Hematopoietic multipotent progenitor cell (in vitro differentiated cells): Measurements from ENCODE around the gene CEP19. TPM values are rescaled to one million over a fixed set of nuclear protein-coding genes. Genes with fewer than 3 reads are reported as not detected.
"Not testable (repeated sequence)": the region's sequence is repeated elsewhere in the genome, so short reads cannot be mapped to it uniquely, and the experiment has no call there.

Source experiments
- DNase-seq, 3 donors: peaks; one replicate each; pipeline ENCODE4 v3.0.0-alpha.2; 2011 to 2015; ENCODE audit warnings: low read depth in 2 of 3, low spot score in 2 of 3
- total RNA-seq: library from RNA; depleted of rRNA; stranded (reverse); fragments of >200 nt; gene quantifications from one replicate; pipeline ENCODE4 v1.2.3, GENCODE V29; 2012

The CEP19 gene, protein sequence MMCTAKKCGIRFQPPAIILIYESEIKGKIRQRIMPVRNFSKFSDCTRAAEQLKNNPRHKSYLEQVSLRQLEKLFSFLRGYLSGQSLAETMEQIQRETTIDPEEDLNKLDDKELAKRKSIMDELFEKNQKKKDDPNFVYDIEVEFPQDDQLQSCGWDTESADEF
- 3.0 TPM for total RNA-seq

DNA sequence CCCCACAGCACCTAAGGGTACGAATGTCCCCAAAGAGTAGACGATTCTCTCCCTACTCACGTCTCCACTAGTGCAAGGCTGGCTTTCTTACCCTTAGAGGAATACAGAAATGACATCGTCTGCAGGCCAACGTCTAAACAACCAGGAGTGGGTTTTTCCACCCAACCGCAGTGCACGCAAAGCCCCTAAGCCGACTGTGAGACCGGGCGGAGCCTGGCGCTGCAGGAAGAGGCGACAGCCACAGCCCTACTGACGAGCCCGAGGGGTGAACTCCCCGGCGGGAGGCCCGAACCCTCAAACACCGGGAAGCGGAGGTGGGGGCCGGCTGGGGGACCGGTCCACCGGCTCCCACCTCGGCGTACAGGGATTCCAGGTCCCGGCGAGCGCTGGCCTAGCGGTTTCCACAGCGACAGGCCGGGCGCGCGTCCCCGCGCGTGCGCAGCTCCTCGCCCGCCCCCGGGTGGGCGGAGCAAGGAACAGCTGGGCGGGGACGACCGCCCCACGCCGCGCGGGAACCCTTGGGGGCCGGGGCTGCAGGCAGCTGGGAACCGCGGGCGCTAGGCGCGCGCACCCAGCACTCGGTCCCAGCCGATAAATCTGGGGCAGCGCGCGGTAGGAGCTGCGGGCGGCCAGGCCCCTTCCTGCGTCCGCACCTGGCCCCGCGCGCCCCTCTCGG, at the start of gene CEP19, which contains the start of gene PIGX:
CEP19 (minus strand) TSS at position 413 of the 676 bp plus-strand sequence. CDS start 3,593 bp downstream, outside the sequence.
PIGX (plus strand) TSS at position 540 of the 676 bp plus-strand sequence.
- DNase-seq, result peak; percentile 92 to 94 (median 94)

DNA sequence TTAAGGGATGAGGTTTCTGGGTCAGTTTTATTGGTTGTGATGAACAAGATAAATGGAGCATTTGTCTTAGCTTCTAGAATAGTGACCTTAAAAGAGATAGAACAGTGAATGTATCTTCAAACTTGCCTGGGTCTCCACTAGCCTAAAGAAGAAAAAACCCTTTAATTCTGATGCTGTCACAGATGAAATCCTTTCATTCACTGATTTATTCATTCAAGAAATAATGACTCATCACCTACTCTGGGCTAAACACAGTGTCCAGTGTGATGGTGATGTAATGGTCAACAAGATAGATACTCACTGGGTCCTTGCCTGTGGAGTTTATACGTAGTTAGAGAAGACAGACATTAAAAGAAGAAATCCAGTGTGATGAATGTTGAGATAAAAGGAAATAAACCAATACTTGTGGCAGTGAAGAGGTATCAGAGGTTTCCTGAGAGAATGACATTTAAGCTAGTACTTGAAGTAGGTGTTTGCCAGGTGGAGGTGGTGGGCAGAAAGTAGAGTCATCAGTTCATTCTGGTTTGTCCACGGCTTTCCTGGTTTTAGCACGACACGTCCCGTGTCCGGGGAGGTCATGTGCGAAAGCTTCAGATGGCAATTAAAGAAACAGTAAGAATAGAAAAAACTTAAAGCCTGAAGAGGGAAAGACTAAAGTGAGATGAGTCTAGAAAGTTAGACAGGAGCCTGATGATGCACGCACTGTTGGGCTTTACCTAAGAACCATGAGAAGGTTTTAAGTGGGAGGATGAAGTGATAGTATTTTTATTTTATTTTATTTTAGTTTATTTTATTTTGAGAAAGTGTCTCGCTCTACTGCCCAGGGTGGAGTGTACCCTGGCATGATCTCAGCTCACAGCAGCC, 46.1 kb upstream of the CEP19 start:
- DNase-seq, result no peak

GRCh38 chr3:196756732-196757131, 44.7 kb upstream of the CEP19 start:
- DNase-seq, result no peak

DNA sequence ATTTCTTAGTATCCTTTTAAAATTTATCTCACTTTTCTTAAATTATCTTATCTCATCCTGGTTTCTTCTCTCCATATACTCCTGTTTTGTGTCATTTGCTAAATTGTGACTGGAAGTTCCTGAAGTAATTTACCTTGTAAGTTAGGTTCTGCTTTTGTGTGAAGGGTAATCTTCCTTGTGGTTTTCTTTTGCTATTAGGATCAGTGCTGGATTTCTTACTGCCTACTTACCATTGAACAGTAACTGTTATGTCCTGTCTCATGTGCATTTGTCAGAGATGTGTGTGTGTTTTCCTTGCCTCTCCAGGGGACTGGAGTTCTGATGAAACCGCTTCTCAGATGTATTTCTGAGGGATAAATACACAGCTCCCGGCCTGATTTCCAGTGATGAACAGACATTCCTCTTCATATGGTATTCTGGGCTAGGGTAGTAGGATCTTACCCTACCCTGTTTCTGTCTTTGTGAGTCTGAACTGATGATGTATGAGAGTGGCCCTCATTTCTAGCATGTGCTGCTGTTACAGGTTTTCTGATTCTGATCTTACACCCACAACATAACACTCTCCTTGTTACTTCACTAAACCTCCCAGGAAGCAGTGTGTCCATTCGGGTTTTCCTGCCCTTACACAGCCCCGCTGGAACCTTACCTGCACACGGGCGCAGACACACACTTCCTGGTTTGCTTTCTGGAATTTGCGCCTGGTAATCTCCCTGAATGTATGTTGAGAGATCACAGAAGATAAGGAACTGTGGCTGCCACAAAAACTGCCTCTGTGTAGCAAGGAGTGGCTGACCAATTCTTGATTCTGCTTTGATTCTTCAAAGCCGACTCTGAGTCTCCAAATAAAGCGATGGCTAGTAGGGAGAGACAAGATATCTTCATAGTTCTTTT, 42.3 kb upstream of the CEP19 start:
- no peak for DNase-seq

DNA sequence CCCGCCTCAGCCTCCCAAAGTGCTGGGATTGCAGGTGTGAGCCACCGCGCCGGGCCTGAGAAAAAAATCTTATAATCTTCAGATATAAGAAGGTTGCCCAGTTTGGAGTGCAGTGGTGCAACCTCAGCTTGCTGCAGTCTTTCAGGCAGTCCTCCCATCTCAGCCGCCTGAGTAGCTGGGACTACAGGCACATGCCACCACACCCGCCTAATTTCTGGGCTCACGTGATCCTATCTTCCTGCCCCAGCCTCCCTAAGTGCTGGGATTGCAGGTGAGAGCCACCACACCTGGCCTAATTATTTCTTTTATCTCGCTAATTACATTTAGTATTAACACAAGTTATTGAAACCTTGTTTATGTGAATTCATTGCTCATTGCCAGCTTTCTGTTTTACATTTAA, 41.2 kb upstream of the CEP19 start:
- DNase-seq, result no peak

DNA sequence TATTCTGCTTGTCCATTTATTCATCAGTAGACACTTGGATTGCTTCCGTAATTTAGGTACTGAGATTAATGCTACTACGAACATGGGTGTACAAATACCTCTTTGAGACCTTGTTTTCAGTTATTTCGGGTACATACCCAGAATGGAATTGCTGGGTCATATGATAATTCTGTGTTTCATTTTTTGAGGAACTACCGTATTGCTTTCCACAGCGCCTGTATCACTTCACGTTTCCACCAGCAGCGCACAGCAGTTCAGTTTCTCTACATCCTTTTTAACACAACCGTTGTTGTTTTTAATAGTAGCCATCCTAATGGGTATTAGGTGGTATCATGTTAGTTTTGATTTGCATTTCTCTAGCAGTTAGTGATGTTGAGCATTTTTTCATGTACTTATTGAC, 37.1 kb upstream of the CEP19 start:
- no peak for DNase-seq

DNA sequence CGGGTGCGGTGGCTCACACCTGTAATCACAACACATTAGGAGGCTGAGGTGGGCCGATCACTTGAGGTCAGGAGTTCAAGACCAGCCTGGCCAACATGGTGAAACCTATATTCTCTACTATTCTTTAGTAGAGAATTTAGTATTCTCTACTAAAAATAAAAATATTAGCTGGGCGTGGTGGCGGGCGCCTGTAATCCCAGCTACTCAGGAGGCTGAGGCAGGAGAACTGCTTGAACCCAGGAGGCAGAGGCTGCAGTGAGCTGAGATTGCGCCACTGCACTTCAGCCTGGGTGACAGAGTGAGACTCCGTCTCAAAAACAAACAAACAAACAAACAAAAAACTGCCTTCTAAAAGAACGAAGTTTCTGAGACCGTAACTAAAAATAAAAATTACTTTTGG, 31.5 kb upstream of the CEP19 start:
- DNase-seq, result not testable (repeated sequence)

- no peak for DNase-seq
Measured at GRCh38 chr3:196741249-196741889, 29.3 kb upstream of the CEP19 start.

DNA sequence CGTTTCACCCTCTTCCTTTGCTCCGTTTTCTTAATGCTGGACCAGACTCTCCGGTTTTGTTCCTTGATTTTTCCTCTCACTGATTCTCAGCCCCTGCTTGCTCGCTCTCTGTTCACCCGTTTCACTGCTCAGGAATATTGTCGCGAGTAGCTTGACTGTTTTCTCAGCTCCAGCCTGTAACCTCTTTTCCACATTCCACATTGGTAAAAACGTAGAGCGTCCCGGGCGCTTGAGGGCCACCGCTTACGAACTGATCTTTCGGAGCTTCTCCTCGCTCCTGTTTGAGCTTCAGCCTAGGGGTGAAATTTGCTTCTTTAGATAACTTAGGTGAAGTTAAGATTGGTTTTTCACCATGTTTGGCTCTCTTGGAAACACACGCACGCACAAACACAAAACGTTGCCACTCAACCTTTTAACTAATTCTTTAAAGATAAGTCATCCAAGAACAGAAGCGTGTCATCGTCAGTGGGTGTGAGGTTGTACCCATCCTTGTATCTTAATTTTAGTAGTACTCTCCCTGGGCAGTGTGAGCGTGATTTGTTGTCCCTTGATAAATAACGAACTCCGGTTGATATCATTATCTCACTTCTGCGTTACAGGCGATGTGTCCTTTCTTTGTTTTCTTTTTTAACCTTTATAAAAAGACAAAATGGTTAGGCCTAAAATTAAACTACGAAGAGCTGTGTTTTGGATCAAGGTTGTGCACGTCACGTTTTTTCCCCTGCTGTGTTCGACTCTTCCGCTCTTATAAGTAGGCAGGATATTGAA, 28.6 kb upstream of the CEP19 start:
- DNase-seq, result peak in 2 of 3 donors; percentile 31 to 32

DNA sequence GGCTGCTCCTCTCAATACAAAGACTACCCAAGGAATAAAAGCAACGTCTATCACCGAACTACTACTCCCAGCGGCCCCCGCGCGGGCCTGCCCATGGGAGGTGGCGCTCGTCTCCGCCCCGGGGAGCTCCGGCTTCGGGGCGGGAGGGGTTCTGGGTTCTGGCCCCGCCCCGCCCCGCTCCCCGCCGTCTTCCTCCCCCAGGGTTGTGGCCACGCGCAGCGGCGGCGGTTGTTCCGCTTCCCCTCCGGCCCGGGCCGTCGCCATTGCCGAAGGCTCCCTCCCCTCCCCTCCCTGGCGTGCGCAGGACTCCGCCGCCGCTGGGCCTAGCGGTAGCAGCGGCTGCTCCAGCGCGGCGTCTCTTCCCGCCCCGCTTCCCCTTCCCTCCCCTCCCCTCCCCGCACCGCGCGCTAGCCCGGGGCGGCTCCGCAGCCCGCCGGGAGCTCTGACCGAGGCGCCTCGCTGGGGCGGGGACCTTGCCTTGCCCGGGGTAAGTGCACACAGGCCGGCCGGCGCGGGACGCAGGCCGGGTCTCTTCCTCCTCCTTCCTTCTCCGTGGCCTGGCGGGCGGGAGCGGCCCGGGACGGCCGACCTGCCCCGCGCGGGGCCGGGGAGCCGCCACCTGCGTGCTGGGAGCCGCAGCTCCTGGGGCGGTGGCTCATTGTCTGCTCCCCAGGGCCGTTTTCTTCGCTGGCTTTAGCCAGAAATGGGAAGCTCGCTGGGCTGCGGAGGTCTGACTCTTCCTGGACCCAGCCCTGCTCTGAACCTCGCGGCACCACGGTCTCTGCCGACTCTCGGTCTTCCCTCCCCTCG, 27.8 kb upstream of the CEP19 start, which contains the start of gene PAK2:
PAK2 (plus strand) TSS at position 187 of the 810 bp plus-strand sequence. CDS start 42,790 bp downstream, outside the sequence.
- peak; percentile 74 to 94 (median 88) for DNase-seq

DNA sequence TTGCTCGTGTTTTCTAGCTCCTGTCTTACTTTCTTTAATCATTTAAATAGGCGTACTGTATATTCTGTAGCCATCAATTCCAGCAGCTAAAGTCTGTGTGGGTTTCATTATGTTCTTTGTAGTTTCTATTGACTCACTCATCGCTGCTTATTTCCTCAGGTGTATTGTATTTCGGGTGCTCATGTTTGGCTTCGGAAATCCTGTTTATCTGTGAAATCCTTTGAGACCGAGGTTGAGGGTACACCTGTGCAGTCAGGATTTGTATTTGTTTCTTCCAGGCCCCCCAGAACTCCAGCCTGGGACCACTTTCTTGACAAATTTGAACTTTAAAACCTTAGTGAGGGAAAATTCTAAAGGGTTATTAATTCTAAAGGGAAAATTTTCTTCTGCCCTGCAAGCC, 25.6 kb upstream of the CEP19 start:
- DNase-seq, result no peak

DNA sequence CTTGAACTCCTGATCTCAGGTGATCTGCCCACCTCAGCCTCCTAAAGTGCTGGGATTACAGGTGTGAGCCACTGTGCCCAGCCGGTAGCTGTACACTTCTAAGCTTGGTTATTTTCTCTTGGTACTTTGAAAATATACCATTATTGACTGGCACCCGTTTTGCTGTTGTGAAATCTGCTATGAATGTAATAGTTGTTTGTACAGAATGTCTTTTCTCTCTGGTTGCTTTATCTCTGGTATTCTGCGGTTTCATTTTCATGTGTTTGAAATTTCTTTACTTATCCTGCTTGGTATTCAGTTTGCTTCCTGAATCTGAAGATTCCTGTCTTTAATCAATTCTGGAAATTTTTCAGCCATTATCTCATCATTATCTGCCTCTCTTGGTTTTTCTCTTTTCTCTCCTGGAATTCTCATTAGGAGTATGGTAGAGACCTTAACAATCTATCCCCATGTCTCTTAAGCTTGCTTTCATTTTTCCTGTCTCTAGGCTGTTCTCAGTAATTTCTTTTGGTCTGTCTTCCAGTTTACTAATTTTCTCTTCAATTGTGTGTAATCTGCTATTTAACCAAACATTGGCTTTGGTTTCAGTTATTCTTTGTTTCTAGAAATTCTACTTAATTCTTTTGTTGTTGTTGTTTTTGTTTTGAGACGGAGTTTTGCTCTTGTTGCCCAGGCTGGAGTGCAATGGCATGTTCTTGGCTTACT, 24.8 kb upstream of the CEP19 start:
- DNase-seq, result no peak

GRCh38 chr3:196735751-196736150, 23.7 kb upstream of the CEP19 start:
- DNase-seq, result no peak

- no peak for DNase-seq
Measured at GRCh38 chr3:196726788-196727675, 15.0 kb upstream of the CEP19 start.

DNA sequence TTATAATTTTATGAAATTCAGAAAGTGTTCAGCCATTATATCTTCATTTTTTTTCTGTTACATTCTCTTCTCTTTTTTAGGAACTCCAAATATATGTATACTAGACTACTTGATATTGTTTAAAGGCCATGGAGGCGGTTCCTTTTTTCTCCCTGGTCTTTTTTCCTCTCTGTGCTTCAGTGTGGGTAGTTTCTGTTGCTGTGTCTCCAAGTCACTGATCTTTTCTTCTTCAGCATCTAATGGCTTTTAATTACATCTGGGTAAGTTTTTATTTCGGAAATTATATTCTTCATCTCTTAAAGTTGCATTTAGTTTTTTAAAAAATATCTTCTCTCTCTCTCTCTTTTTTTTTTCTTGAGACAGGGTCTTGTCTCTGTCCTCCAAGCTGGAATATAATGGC, 9.0 kb upstream of the CEP19 start:
- no peak for DNase-seq

GRCh38 chr3:196717162-196717561, 5.1 kb upstream of the CEP19 start:
- not testable (repeated sequence) for DNase-seq
